ENCODE results near the gene TET1.
A peak's percentile ranks its signal among the peaks of the same experiment; 100 is the strongest.

Gene TET1

DNA sequence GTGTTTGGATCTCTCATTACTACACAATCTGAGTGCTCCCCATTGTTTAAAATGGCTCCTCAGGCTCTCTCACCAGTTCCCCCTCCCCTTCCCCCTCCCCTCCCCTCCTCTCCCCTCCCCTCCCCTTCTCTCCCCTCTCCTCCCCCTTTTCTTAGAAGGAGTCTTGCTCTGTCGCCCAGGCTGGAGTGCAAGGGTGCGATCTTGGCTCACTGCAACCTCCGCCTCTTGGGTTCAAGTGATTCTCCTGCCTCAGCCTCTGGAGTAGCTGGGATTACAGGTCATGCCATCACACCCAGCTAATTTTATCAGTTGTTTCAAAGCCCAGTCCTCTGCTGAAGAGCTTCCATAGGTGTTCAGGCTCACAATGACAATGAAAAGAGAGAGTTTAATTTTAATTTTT lies 157.3 kb downstream of the TET1 start:
- TF ChIP-seq, protein P1, sequence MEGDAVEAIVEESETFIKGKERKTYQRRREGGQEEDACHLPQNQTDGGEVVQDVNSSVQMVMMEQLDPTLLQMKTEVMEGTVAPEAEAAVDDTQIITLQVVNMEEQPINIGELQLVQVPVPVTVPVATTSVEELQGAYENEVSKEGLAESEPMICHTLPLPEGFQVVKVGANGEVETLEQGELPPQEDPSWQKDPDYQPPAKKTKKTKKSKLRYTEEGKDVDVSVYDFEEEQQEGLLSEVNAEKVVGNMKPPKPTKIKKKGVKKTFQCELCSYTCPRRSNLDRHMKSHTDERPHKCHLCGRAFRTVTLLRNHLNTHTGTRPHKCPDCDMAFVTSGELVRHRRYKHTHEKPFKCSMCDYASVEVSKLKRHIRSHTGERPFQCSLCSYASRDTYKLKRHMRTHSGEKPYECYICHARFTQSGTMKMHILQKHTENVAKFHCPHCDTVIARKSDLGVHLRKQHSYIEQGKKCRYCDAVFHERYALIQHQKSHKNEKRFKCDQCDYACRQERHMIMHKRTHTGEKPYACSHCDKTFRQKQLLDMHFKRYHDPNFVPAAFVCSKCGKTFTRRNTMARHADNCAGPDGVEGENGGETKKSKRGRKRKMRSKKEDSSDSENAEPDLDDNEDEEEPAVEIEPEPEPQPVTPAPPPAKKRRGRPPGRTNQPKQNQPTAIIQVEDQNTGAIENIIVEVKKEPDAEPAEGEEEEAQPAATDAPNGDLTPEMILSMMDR (IDR thresholded peaks at IDR 0.05) = no peak
- H3K36me3 ChIP-seq (ENCODE audit: control insufficient read depth, insufficient read depth, low read length) = no peaks in the 10 kb centered on the region
- H3K27me3 ChIP-seq (ENCODE audit: control insufficient read depth, insufficient read depth, low read length) = no peaks in the 10 kb centered on the region
- no peak overlapping the region for H3K4me2 ChIP-seq (ENCODE audit: low read length)
- H3K27ac ChIP-seq = no peak overlapping the region
- H3K9me3 ChIP-seq (ENCODE audit: control insufficient read depth, low read length) = no peaks in the 10 kb centered on the region
- peak overlapping the region; percentile 15 for H2AFZ ChIP-seq
- no peak overlapping the region for H3K4me3 ChIP-seq (ENCODE audit: low read depth, low read length)
- peaks cover 3% of the 10 kb centered on the region for H3K4me1 ChIP-seq
- H3K9ac ChIP-seq = no peak overlapping the region
- peaks cover 5% of the 10 kb centered on the region for H3K79me2 ChIP-seq

GRCh38 chr10:68720793-68721672 lies 160.9 kb downstream of the TET1 start, which contains the start of gene CCAR1:
Gene CCAR1, plus strand, starts transcription at chr10:68721239. Its CDS starts 1,266 bp downstream, at chr10:68722505.
- Histone ChIP-seq H3K4me1 (peaks cover 4% of the 10 kb centered on the region), H2AFZ (peak within 1 kb of the TSS; percentile 99), H3K4me3 (ENCODE audit: low read depth, low read length) (peak within 1 kb of the TSS; percentile 91), H3K79me2 (peaks cover 5% of the 10 kb centered on the region), H3K27me3 (ENCODE audit: control insufficient read depth, insufficient read depth, low read length) (no peaks in the 10 kb centered on the region), H3K9me3 (ENCODE audit: control insufficient read depth, low read length) (no peaks in the 10 kb centered on the region), H3K4me2 (ENCODE audit: low read length) (peak within 1 kb of the TSS; percentile 89), H3K36me3 (ENCODE audit: control insufficient read depth, insufficient read depth, low read length) (no peaks in the 10 kb centered on the region), H3K9ac (peak within 1 kb of the TSS; percentile 98), H3K27ac (peak within 1 kb of the TSS; percentile 99)
- TF ChIP-seq, protein P1 (IDR thresholded peaks at IDR 0.05) = no peak

GRCh38 chr10:68721673-68722335 lies 161.7 kb downstream of the TET1 start:
- H3K9me3 ChIP-seq (ENCODE audit: control insufficient read depth, low read length) = no peaks in the 10 kb centered on the region
- H3K79me2 ChIP-seq = peaks cover 8% of the 10 kb centered on the region
- H3K4me2 ChIP-seq (ENCODE audit: low read length) = peak overlapping the region; percentile 89
- peak overlapping the region; percentile 99 for H3K27ac ChIP-seq
- no peaks in the 10 kb centered on the region for H3K27me3 ChIP-seq (ENCODE audit: control insufficient read depth, insufficient read depth, low read length)
- peak overlapping the region; percentile 91 for H3K4me3 ChIP-seq (ENCODE audit: low read depth, low read length)
- peak overlapping the region; percentile 98 for H3K9ac ChIP-seq
- H3K36me3 ChIP-seq (ENCODE audit: control insufficient read depth, insufficient read depth, low read length) = no peaks in the 10 kb centered on the region
- peaks cover 4% of the 10 kb centered on the region for H3K4me1 ChIP-seq
- H2AFZ ChIP-seq = peak overlapping the region; percentile 99
- TF ChIP-seq, protein P1 (IDR thresholded peaks at IDR 0.05) = no peak

GRCh38 chr10:68725016-68725415 lies 164.9 kb downstream of the TET1 start:
- Histone ChIP-seq H3K27ac (no peak overlapping the region), H3K4me3 (ENCODE audit: low read depth, low read length) (no peak overlapping the region), H3K4me2 (ENCODE audit: low read length) (no peak overlapping the region), H3K9ac (no peak overlapping the region), H3K27me3 (ENCODE audit: control insufficient read depth, insufficient read depth, low read length) (no peaks in the 10 kb centered on the region), H3K79me2 (peaks cover 15% of the 10 kb centered on the region), H3K9me3 (ENCODE audit: control insufficient read depth, low read length) (no peaks in the 10 kb centered on the region), H2AFZ (no peak overlapping the region), H3K36me3 (ENCODE audit: control insufficient read depth, insufficient read depth, low read length) (no peaks in the 10 kb centered on the region), H3K4me1 (peaks cover 4% of the 10 kb centered on the region)
- TF ChIP-seq, protein P1 (IDR thresholded peaks at IDR 0.05) = no peak
